SK-N-SH (cell line): Measurements from ENCODE around the gene PSMD14.

Source experiments
- CTCF ChIP-seq: fragments of 200-600 bp; sonication (generic); IDR thresholded peaks from 2 replicates; pipeline ENCODE4 v1.6.1; 2017; ENCODE audit warnings: antibody characterized with exemption, mild to moderate bottlenecking, moderate library complexity
- FOSL2 ChIP-seq: IDR thresholded peaks from 2 replicates; pipeline ENCODE4 v1.4.0; 2012; ENCODE audit warnings: low read depth, mild to moderate bottlenecking, moderate library complexity, borderline replicate concordance
- JUND ChIP-seq: IDR thresholded peaks from 2 replicates; pipeline ENCODE4 v1.4.0; 2012
- MAX ChIP-seq: IDR thresholded peaks from 2 replicates; pipeline ENCODE4 v1.4.0; 2012; ENCODE audit warnings: low read depth
- MEF2A ChIP-seq: IDR thresholded peaks from 2 replicates; pipeline ENCODE4 v1.4.0; 2012; ENCODE audit warnings: low read depth, borderline replicate concordance
- POLR2AphosphoS5 ChIP-seq: IDR thresholded peaks from 2 replicates; pipeline ENCODE4 v1.6.1; 2012; ENCODE audit warnings: low read depth, low read length
- REST ChIP-seq: IDR thresholded peaks from 2 replicates; pipeline ENCODE4 v1.6.1; 2012; ENCODE audit warnings: mild to moderate bottlenecking, low read depth, low read length, moderate library complexity
- RXRA ChIP-seq: IDR thresholded peaks from 2 replicates; pipeline ENCODE4 v1.4.0; 2012; ENCODE audit warnings: low read depth, mild to moderate bottlenecking, borderline replicate concordance
- SMC3 ChIP-seq: IDR thresholded peaks from 2 replicates; pipeline ENCODE4 v1.6.1; 2012; ENCODE audit warnings: low read depth, low read length, improper control_type of control experiment
- TAF1 ChIP-seq: IDR thresholded peaks from 2 replicates; pipeline ENCODE4 v1.6.1; 2012; ENCODE audit warnings: low read depth, mild to moderate bottlenecking, low read length, moderate library complexity, borderline replicate concordance

GRCh38 chr2:161421686-161422085, 113.5 kb downstream of the PSMD14 start:
- TF ChIP-seq CTCF (no peak), POLR2AphosphoS5 (no peak), MAX (no peak), REST (no peak), MEF2A (no peak), FOSL2 (no peak), TAF1 (no peak), RXRA (no peak), JUND (no peak), SMC3 (no peak)
